H1 (cell line): ENCODE results near the gene NKAIN2.

Experiments
- BCL11A ChIP-seq, 2 experiments: IDR thresholded peaks; one replicate each; pipeline ENCODE4 v1.6.1; 2011; ENCODE audit warnings: low read depth in 2 of 2, low read length in 2 of 2, mild to moderate bottlenecking in 2 of 2
- EZH2 ChIP-seq: fragments of 200-600 bp; sonication (generic); IDR thresholded peaks from 2 replicates; pipeline ENCODE4 v1.7.1; 2012; ENCODE audit warnings: low read depth, mild to moderate bottlenecking, moderate library complexity, low read length, inconsistent platforms; ENCODE audit not compliant: severe bottlenecking
- MAFK ChIP-seq: IDR thresholded peaks from 2 replicates; pipeline ENCODE4 v1.6.1; 2012; ENCODE audit warnings: low read depth, mild to moderate bottlenecking, improper control_type of control experiment, low read length
- POLR2A ChIP-seq, 2 experiments: IDR thresholded peaks; 1 replicate in 1 of 2; 2 replicates in 1 of 2; pipeline ENCODE4 v1.6.1; 2011; ENCODE audit warnings: low read depth in 2 of 2, low read length in 2 of 2, mild to moderate bottlenecking in 2 of 2; ENCODE audit errors: control extremely low read depth in 1 of 2
- POLR2AphosphoS5 ChIP-seq: IDR thresholded peaks from 2 replicates; pipeline ENCODE4 v1.6.1; 2011; ENCODE audit warnings: low read depth, low read length
- SIRT6 ChIP-seq: IDR thresholded peaks from one replicate; pipeline ENCODE4 v1.7.1; 2012; ENCODE audit warnings: low read length, inconsistent platforms
- SP1 ChIP-seq: IDR thresholded peaks from 2 replicates; pipeline ENCODE4 v1.6.1; 2011; ENCODE audit warnings: low read depth, low read length
- USF2 ChIP-seq: IDR thresholded peaks from 2 replicates; pipeline ENCODE4 v1.6.1; 2011; ENCODE audit warnings: low read length, improper control_type of control experiment
- YY1 ChIP-seq: IDR thresholded peaks from 2 replicates; pipeline ENCODE4 v1.6.1; 2011; ENCODE audit warnings: low read depth, mild to moderate bottlenecking, low read length
- TF ChIP-seq, protein P1 (sequence below), 3 experiments: IDR thresholded peaks; 1 replicate in 2 of 3; 2 replicates in 1 of 3; pipeline versions ENCODE4 v1.5.1 to v1.6.1; 2011; ENCODE audit warnings: low read length in 3 of 3, mild to moderate bottlenecking in 3 of 3, inconsistent platforms in 2 of 3, low read depth in 1 of 3, moderate library complexity in 1 of 3; ENCODE audit not compliant: insufficient read depth in 1 of 3; ENCODE audit errors: control extremely low read depth in 1 of 3

DNA sequence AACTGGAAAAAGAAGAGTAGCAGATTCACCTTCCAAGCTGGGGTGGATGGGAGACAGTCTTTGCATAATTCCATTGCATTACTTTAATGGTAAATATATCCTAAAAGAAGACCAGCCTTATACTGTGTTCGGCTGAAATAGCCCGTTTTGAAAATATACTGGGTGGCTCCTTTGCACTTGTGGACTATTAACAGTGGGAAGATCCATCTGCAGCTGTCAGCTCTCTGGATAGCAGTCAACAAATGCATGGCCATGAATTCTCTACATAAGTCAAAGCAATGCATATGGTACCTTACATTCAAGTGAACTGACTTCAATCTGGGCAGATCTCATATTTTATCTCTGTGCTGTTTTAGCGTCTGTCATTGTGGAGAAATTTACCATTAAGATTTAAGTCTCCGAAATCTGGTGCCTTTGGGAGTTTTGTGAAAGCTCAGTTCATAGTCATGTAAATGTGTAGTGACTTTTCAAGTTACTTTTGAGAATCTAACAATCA, 758.0 kb downstream of the NKAIN2 start:
- TF ChIP-seq EZH2 (no peak), SP1 (no peak), BCL11A (IDR thresholded peaks at IDR 0.05; ENCODE audit: low read depth in 2 of 2, low read length in 2 of 2) (no peak), YY1 (no peak), MAFK (no peak), POLR2A (IDR thresholded peaks at IDR 0.05; ENCODE audit: control extremely low read depth in 1 of 2, low read depth in 2 of 2, low read length in 2 of 2) (no peak), SIRT6 (no peak), POLR2AphosphoS5 (no peak), USF2 (no peak)
- TF ChIP-seq, protein P1, sequence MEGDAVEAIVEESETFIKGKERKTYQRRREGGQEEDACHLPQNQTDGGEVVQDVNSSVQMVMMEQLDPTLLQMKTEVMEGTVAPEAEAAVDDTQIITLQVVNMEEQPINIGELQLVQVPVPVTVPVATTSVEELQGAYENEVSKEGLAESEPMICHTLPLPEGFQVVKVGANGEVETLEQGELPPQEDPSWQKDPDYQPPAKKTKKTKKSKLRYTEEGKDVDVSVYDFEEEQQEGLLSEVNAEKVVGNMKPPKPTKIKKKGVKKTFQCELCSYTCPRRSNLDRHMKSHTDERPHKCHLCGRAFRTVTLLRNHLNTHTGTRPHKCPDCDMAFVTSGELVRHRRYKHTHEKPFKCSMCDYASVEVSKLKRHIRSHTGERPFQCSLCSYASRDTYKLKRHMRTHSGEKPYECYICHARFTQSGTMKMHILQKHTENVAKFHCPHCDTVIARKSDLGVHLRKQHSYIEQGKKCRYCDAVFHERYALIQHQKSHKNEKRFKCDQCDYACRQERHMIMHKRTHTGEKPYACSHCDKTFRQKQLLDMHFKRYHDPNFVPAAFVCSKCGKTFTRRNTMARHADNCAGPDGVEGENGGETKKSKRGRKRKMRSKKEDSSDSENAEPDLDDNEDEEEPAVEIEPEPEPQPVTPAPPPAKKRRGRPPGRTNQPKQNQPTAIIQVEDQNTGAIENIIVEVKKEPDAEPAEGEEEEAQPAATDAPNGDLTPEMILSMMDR (IDR thresholded peaks at IDR 0.05; ENCODE audit: control extremely low read depth in 1 of 3, insufficient read depth in 1 of 3, low read depth in 1 of 3, low read length in 3 of 3) = no peak
